GM21576 (cell line): ENCODE results near the gene CHN1.

Source experiments
- ATAC-seq: cut with Tn5 transposase; IDR thresholded peaks from one replicate; pipeline ENCODE4 v1.9.1; 2021; ENCODE audit warnings: mild to moderate bottlenecking, moderate library complexity; ENCODE audit not compliant: unreplicated experiment

Gene CHN1

GRCh38 chr2:174974131-174974530, 31.1 kb downstream of the CHN1 start:
- no peak for ATAC-seq

- no peak for ATAC-seq
Measured at GRCh38 chr2:174972924-174973323, 32.3 kb downstream of the CHN1 start.

GRCh38 chr2:174971868-174972781, 33.1 kb downstream of the CHN1 start:
- no peak for ATAC-seq

- ATAC-seq: no peak
Measured at GRCh38 chr2:174970092-174970491, 35.1 kb downstream of the CHN1 start.

- ATAC-seq: no peak
Measured at GRCh38 chr2:174969091-174969734, 36.0 kb downstream of the CHN1 start.

- ATAC-seq: no peak
Measured at GRCh38 chr2:174967691-174968260, 37.4 kb downstream of the CHN1 start.

- no peak for ATAC-seq
Measured at GRCh38 chr2:174967086-174967485, 38.1 kb downstream of the CHN1 start.

GRCh38 chr2:174965992-174966744, 39.0 kb downstream of the CHN1 start:
- ATAC-seq: no peak

- ATAC-seq: no peak
Measured at GRCh38 chr2:174965551-174965950, 39.6 kb downstream of the CHN1 start.

- no peak for ATAC-seq
Measured at GRCh38 chr2:174964404-174964803, 40.8 kb downstream of the CHN1 start.

GRCh38 chr2:174963437-174964400, 41.5 kb downstream of the CHN1 start:
- ATAC-seq: no peak

- ATAC-seq: no peak
Measured at GRCh38 chr2:174959787-174960186, 45.4 kb downstream of the CHN1 start.

- no peak for ATAC-seq
Measured at GRCh38 chr2:174957050-174957449, 48.1 kb downstream of the CHN1 start.

- ATAC-seq: no peak
Measured at GRCh38 chr2:174952607-174953006, 52.6 kb downstream of the CHN1 start.

- no peak for ATAC-seq
Measured at GRCh38 chr2:174951745-174952144, 53.4 kb downstream of the CHN1 start.

GRCh38 chr2:174949988-174950687, 55.0 kb downstream of the CHN1 start:
- no peak for ATAC-seq

GRCh38 chr2:174945601-174946260, 59.5 kb downstream of the CHN1 start:
- ATAC-seq: no peak

- no peak for ATAC-seq
Measured at GRCh38 chr2:174939046-174939445, 66.1 kb downstream of the CHN1 start.

GRCh38 chr2:174931724-174932123, 73.5 kb downstream of the CHN1 start:
- no peak for ATAC-seq
